Measurements from ENCODE around the gene AHNAK2.
A peak's percentile ranks its signal among the peaks of the same experiment; 100 is the strongest.

AHNAK2 gene

GRCh38 chr14:105011312-105011990, 33.3 kb upstream of the AHNAK2 start:
- no peak for DNase-seq

- no peak for DNase-seq
Observed at GRCh38 chr14:105010891-105011291, 32.7 kb upstream of the AHNAK2 start.

DNA sequence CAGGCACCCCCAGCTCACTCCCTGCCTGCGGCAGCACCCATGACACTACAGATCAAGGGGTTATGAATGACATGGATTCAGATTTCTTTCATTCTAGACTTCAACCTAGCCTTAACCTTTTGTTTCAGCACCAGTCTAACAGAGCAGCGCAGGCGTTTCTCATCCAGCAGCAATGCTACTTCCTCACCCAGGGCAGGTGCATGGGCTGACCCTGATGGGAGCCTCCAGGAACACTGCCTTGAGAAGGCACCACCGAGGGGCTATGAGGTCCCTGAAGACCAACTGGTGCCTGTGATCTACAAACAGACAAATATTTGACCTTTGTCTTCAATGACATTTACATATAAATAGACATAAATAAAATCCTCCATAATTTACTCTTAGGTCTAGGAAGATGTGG, 31.9 kb upstream of the AHNAK2 start:
- no peak for DNase-seq

- no peak for DNase-seq
Observed at GRCh38 chr14:105007593-105008264, 29.6 kb upstream of the AHNAK2 start.

DNA sequence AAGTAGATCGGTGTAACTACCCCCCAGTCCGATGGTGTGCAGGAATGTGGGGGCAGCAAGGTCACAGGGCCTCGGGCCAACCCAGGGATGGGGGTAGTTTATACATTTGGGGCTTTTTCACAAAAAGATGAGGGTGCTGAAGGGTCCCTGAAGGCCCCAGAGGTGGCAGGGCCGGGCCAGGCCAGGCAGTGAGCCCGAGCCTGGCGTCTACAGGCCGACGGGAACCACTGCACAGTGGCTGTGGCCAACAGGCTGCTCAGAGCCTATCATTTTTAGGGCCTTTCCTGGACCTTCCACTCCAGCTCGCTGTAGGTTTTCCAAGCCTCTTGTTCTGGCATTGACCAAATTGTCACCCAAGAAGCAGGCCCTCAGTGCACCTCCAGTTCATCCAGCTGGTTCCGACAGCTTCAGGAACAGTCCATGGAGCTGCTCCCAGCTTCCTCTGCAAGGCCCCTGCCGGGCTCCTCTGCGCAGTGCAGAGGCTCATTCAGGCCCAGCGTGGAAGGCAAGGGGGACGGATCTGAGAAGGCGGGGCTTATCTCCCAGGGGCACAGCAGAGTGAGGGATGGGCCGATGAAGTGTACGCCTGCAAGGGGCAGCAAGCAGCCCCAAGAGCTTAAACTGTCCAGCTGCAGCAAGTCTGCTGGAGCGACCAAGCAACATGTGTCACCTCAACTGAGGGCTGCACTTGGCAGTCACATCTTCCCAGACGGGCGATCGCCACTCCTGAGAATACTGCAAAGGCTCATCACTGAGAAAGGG, 28.8 kb upstream of the AHNAK2 start:
- DNase-seq, result no peak

DNA sequence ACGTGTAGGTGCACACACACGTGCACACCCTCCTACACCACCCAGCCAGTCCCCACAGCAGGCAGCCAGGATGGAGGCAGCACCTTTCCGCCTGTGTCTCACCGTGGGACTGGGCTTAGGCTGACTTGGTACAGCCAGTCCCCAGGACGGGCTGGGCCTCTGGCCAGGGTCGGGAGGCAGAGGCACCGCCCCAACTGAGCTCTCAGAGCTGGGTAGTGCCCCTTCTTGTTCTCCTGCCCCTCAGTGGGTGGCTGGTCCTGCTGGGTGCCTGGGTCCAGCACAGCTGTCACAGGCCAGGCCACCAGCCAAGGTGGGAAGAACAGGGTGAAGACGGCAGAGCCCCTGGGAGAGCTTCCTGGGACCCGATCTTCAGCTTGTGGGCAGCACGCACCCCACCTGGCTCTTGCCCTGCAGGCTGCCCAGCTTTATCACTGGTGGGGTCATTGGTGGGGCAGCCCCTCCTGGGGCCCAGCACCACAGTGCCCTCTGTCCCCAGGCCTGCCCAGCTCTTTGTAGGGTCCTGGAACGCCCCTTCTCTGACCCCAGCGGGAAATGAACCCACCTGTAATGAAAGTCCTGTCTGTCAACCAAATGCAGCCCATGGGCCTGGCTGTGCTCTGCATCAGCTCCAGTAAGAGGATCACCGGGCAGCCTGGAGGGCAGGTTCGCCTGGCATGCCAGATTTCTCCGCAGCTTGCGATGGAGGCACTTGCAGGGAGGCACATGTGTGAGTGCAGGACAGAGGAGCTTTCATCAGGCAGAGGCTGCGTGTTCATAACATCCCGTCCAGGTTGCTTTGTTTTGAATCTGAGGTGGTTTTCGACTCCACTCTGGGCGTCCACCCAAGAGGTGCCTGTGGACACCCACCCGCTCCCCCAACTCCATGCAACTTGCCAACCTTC, 28.0 kb upstream of the AHNAK2 start:
- no peak for DNase-seq

- DNase-seq, result no peak
Observed at GRCh38 chr14:105005329-105005928, 27.3 kb upstream of the AHNAK2 start.

DNA sequence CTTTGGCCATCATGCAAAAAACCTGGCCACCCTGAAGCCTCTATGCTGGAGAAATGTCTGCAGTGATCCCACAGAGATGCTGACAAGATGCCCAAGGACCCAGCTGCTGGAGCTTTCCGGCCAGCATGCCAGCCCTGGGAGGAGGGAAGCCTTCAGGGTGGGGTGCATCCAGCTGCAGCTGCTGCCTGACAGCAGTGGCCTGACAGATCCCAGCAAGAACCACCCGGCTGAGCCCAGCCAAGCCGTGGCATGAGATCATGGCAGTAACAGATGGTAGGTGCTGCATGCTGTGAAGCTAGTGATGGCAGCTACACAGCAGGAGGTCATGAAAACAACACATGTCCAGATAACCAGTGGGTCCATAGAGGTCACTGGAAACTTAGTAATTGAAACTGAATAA, 21.2 kb upstream of the AHNAK2 start:
- no peak for DNase-seq

GRCh38 chr14:104998801-104999200, 20.6 kb upstream of the AHNAK2 start:
- DNase-seq, result no peak

GRCh38 chr14:104996483-104996882, 18.3 kb upstream of the AHNAK2 start:
- no peak for DNase-seq

DNA sequence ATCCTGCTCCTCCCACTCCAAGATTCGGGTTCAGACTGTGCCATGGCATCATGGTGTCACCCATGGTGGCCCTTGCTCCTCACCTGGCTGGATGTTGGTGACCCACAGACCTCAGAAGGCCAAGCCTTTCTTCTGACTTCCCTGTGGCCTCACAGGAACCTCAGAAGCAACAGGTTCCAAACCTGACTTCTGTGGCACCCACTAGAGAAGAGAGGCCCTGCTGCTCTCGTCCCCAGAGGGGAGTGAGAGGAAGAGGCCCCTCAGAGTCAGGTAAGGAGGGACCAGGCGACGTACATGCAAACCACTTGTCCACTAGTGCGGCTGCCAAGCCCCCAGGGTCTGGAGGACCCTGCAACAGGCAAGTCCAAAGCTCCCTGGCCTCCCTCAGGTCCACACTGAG, 17.9 kb upstream of the AHNAK2 start:
- DNase-seq, result no peak

DNA sequence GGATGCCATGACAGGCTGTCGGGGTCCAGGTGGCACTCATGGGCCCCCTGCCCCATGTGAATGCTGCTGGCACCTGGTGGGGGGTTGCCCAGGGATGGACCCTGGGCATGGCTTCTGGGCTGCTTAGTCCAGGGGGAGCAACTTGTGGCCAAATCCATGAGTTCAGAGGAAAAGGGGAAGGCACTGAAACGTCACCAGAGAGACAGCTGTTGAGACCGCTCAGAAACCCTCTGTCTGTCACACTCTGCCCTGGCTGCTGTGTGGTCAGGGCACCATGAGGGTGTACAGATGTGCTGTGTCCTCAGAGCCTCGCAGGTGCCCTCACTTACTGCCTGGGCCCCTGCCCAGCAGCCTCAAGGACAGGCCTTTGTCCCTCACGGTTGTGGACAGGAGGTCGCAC, 16.8 kb upstream of the AHNAK2 start:
- no peak for DNase-seq

DNA sequence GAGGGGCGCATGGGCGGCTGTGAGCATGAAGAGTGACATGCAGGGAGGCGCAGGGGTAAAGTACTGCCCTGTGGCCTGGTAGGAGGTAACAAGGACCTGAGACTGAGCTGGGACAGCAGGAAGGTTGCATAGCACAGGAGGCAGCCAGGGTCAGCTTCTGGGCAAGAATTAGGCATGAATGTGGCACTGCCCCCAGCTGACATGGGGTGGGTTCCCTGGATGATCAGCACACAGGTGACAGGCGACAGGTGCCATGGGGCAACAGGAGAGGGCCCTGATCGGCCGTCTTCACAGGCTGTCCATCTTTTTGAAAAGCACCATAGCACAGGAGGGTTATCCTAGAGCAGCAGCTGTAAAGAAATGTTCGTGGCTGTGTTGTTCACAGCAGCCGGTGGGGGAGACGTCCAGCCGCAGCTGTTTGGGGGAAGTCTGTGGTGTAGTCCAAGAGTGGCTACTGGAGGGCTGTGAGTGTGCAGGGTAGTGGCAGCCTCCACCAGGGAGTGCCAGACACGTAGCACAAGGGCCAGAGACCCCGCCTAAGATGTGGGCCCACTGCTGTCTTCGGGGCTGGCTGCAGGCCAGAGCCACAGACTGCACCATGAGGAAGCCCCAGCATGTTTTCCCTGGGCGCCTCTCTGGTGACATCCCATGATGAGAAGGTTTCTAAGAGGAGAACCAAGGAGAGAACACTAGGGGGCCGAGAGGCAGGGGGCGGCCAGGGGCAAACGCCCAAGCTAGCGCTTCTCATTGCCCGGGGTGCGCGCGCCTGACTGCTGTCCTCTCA, 15.8 kb upstream of the AHNAK2 start:
- DNase-seq, result no peak

DNA sequence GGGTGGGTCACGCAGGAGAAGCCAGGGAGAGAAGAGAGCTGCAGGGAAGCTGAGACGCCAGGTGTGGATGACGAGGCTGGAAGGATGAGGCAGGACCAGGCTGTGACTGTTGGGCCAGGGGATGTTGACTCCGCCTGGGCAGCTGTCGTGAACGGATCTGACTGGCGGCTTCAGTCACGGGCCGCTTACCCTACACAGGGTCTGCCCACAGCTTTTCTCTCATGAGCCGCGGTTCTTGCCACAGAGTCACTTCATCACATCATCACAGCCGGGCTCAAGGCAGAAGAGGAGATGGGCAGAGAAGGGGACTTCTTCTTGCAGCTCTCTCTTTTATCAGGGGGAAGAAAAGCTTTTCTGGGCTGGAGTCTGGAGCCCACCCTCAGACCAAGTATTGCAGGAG, 15.1 kb upstream of the AHNAK2 start:
- no peak for DNase-seq

DNA sequence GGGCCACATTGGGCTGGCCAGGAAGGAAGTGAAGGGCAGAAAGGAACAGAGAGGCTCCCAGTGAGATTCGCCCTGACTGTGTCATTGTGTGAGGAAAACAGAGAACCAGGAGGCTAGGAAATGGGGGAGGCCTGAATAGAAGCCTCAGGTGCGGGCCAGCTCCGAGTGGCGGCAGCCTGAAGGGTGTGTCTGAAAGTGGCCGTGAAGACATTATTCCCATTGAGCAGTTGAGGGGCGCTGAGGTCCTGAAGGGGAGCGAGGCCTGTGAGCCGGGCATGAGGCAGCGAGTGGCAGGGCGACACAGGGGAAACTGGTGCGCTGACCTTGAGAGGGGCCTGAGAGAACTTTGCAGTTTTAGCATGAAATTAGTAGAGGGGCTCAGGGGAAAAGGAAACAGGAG, 14.3 kb upstream of the AHNAK2 start:
- DNase-seq, result no peak

DNA sequence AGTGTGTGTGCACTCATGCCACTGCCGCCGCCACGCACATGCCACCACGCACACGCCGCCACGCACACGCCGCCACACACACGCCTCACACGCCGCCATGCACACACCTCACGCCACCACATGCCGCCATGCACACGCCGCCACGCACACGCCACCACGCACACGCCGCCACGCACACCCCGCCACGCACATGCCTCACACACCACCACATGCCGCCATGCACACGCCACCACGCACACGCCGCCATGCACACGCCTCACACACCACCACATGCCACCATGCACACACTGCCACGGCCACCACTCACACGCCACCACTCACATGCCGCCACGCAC, 13.7 kb upstream of the AHNAK2 start:
- DNase-seq, result no peak

DNA sequence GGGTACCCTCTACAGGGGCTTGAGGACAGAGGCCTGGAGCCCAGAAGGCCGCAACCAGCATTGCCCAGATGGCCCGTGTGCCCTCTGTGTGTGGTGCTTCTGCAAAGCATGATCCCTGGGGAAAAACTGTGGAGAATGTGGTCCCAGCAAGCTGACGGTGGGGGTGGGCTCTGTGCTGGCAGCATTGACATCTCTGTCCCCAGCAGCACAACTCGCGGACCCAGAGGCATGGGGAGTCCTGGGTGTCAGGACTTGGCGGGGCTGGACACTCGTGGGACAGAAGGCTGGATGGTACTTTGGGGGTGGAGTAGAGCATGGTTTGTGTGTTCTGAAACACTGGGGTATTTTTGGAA, 11.8 kb upstream of the AHNAK2 start:
- no peak for DNase-seq

GRCh38 chr14:104989236-104989950, 11.2 kb upstream of the AHNAK2 start:
- no peak for DNase-seq

GRCh38 chr14:104986487-104987164, 8.5 kb upstream of the AHNAK2 start:
- no peak for DNase-seq

- peak; percentile 90 for DNase-seq
Observed at GRCh38 chr14:104985675-104986486, 7.7 kb upstream of the AHNAK2 start, which contains the start of gene CLBA1. Gene CLBA1, plus strand, starts transcription at chr14:104985788. Its CDS starts 644 bp downstream, at chr14:104986432.

Data from CD4-positive, alpha-beta T cell treated with Interleukin-17A for 4 hours (primary cell).